Suppressor macrophage treated with lipopolysaccharide for 1 hour (primary cell): Measurements from ENCODE around the gene KSR2.

Experiments
- DNase-seq, 3 donors: peaks; one replicate each; pipeline ENCODE4 v3.0.0-alpha.2; 2020 to 2022

KSR2 gene

DNA sequence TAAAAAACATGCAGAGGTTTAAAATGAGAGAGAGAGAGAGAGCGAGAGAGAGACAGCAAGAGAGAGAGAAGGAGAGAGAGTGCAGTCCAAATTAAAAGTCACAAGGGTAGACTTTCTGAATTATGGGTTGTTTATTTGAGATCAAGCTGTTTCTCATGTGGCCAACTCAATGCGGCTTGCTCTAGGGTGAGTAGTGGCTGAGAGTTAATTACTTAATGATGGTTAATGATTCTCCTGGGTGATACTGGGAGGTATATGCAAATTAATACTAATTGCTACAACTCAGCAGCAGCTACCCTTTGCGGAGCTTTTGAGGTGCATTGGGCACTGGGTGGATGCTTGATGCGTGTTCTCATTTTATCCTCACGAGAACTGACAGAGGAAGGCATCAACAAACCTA, 485.3 kb downstream of the KSR2 start:
- no peak for DNase-seq

DNA sequence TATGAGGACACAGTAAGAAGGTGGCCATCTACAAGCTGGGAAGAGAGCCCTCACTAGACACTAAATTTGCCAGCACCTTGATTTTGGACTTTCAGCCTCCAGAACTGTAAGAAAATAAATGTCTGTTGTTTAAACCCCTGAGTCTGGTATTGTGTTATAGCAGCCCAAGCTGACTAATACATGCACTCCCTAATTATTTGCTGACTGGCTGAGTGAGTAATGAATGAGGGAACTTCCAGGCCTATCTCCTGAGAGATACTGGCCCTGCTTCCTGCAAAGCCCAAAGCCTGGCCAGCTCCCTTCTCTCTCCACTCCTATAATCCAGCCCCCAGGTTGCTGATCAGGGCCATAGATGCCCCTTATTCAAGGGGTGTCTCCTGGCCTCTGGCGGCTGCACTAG, 487.3 kb downstream of the KSR2 start:
- peak in 2 of 3 donors; percentile 20 to 22 for DNase-seq

DNA sequence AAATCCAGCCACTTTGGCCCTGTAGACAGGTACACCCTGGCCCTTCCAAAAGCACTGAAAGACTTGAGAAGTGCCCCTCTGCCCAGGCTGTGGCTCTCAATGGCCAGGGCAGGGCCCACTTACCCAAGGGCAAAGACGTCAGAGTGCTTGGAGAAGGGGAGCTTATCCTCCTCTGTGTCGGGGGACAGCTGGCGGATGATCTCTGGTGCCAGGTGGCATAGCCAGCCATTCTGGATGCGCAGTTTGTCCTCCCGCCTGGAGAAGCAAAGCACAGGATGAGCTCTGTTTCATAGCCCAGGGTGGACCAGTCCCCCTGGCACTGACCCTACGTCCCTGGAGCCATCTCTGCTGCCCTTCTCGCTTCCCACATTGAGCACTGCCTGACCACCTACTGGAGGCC, 492.4 kb downstream of the KSR2 start:
- DNase-seq, result no peak

DNA sequence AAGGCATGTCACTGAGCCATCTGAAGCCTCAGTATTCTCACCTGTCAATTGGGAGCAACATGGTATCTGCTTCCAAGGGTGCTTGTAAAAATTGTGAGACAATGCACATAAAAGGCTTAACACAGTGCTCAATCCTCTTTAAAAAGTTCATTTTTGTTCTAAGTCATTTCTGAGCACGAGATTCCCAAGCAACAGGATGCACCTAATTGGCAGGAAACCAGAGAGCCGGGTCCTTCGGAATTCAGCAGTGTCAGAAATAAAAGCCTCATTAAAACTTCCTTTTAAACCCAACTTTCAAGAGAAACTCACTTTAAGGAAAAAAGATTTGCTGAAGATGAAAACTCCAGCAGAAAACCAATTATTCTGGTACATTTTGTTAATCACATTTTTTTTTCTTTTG, 494.9 kb downstream of the KSR2 start:
- DNase-seq, result no peak

DNA sequence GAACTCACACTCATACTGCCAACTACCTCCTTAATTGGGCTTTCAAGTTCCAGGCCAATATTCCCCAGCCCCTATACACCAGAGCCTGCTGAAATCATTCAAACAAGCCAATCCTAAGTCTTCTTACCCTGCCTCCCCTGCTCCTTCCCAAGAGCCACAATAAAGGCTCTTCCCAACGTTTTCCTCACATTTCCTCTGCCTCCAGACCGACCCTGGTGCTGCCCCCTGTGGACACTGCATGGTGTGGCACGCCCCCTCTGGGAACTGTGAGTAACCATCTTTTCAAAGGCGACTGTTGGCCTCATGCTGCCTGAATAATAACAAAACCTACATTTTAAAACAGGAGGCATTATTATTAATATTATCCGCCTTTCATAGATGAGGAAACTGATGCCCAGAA, 495.8 kb downstream of the KSR2 start:
- peak in 2 of 3 donors; percentile 13 to 24 for DNase-seq

DNA sequence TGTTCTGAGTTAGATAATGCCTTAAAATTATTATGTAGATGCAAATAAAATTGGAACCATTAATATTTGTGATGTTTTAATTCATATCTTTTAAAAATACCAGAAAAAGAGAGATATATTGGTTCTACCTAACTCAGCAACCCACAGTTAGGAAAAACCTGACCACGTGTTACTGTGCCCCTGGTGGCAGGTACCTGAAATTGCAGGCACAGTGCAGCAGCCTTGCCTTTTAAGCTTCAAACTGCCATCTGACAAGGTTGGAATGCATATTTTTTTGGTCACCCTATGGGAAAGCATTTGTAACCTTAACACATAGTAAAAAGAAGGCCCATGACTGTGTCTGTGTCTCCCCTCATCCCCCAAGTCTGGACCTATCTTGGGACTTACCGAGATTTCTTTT, 498.0 kb downstream of the KSR2 start:
- peak in 2 of 3 donors; percentile 14 to 36 for DNase-seq

DNA sequence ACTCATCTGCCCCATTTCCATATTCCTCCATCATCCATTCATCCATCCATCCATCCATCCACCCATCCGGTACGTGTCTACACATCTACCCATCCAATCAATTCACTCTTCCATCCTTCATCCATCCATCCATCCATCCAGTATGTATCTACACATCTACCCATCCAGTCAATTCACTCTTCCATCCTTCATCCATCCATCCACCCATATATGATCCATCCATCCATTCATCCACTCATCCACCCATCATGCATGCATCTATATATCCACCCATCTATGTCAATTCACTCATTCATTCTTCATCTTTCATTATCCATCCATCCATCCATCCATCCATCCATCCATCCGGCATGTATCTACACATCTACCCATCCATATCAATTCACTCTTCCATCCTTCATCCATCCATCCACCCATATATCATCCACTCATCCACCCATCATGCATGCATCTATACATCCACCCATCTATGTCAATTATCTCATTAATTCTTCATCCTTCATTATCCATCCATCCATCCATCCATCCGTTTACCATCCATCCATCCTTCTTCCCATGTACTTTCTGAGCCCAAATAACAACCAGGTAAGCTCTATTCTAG, 498.8 kb downstream of the KSR2 start:
- DNase-seq, result no peak

DNA sequence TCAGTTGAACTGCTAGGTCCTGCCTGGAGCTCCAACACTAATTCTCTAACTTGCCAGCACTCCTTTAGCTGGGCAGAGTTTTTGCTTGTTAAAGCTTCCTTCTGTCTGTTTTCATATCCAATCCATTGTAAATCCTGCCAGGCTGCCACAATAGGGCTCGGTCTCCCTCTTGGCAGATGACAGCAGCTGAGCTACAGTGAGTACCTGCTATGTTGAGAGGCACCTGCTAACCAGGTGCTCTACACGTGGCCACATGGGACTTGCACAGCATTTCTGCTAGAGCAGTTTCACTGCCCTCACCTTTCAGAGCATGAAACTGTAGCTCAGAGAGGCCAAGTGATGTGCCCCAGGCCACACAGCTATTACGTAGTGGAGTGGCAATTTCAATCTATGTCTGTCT, 500.8 kb downstream of the KSR2 start:
- DNase-seq, result no peak

DNA sequence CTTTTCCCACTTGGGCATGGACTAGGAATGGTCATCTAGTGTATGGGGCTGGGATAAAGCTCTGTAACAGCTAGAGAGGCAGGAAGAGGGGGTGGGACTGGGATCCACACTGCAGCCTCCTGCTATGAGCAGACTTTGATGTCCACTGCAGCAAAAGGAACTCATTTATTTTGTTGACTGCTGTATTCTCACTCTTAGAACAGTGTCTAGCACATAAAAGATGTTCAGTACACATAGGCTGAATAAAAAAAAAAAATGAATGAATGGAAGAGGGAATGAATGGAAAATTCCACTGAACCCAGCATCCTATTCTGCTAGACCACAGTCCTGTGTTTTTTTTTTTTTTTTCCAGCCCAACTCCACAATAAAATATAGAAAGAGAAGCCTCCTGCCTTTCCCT, 501.2 kb downstream of the KSR2 start:
- no peak for DNase-seq

DNA sequence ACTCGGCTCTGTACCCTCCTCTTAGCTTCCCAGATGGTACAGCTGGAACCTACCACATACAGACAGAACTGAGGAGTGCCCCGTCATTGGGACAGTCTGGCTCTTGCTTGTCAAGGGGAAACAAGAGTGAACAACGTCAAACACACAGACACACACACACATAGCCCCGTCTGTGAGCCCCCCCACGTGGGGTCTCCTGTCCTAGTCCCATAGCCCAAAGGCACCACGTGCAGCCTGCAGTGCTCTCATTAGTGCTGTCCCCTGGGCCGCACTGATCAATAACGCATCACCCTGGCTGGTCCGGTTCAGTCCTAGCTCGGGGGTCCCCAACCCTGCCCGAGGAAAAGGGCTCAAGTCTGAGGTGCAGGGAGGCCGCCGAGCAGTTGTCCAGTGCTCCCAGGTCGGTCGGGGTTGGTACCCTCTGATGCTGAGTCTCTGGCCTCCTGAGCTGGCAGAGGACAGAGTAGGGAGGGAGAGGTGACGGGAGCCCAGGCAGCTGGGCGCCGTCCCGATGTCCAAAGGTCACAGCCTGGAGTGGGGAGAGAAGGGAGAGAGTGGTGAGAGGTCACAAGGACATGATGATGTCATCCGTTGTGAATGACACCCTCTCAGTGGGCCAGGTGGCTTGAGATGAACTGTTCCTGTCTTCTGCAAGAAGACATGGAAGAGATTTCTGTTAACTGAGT, 502.0 kb downstream of the KSR2 start:
- no peak for DNase-seq

DNA sequence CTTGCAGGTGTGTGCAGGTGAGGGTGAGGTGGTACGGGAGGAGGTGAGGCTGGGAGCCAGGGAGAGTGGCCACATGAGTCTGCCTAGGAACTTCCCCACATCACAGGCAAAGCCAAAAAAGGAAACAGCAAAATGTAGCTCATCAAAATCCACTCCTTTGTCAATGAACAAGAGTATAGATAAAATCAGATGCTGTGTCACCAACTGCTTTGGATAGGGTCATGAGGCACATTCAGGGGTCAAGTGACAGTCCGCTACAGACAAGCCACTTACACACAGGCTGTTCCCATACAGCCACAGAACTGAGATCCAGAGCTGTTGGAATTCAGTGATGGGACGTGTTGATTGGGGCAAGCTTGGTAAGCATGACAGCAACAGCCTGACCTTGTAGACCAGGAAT, 507.1 kb downstream of the KSR2 start:
- no peak for DNase-seq

DNA sequence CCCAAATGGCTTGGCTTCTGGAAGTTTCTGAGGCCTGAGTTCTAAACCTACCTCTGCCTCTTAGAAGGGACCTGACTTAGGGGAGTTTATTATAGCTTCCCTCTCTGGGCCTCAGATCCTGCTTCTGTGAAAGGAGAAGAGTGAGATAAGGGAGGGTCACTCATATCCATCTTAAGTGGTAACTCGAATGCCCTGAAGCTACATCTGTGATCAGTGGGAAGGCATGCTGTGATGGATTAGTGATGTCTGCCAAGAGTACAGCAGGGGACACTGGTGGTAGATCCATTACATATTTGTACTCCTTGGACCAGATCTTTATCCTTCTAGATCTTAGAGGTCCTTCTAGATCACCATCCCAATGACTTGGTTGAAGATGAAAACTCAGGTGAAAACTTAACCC, 509.6 kb downstream of the KSR2 start:
- DNase-seq, result no peak

DNA sequence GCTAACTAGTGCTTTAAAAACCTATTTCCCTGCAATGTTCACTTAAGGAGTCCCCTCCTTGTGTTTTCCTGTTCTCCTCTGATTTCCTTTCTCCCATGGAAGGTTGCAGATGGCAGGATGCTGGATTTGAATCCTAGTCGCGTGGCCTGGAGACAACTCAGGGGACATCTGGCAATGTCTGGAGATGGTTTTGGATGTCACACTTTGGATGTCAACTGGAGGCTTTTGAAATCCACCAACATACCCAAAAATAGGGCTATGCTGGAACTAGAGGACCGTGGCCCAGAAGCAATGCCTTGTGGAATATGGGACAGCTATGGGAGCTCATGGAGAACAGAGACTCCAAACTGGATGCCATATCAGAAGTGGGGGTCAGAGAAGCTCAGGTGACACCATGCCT, 511.6 kb downstream of the KSR2 start:
- DNase-seq, result no peak

DNA sequence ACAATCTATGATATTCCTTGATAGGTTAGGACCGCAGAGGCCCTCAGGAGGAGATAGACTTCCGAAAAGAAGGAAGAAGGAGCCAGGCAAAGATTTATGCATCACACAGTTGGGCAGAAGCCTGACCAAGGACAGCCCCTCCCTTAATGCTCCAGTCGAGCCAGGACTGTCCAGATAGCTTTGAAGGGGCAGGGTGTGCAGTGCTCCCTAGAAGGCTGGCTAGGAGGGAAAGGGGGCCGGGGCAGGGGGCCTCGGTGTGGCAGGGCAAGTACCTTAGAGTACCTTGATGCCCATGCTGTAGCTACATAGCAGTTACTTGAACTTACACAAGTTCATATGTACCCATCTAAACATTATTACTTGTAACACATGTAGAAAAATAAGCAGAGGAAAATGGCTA, 512.7 kb downstream of the KSR2 start:
- no peak for DNase-seq

DNA sequence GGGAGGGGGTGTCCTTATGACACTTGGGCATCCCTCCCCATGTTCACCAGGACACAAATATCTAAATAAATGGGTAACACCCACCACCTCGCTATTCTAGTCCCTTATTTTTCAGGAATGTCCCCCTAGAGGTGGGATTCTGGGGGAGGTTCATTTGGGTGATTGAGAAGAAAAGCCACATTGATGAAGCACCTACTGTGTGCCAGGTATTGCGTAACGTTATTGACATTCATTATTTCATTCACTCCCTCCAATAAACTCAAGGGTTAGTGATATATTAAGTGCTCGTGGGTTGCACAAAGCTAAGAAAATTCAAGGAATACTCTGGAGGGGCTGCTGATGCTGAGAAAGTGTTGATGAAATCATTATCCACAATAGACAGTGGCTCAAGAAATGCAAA, 514.8 kb downstream of the KSR2 start:
- no peak for DNase-seq

DNA sequence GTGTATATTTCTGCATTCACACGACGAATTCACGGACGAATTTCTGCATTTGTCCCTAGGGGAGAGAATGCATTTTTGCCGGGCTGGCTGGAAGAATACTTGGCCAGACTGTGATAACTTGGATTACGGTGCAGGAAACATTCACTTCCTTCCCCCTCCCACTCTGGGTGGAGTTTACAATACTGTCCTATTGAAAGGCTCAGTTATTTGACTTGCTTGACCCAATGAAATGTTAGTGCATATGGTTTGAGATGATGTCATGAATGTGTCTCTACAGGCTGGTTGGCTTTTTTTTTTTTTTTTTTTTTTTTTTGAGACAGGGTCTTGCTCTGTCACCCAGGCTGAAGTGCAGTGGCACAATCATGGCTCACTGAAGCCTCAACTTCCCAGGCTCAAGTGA, 516.7 kb downstream of the KSR2 start:
- DNase-seq, result no peak

DNA sequence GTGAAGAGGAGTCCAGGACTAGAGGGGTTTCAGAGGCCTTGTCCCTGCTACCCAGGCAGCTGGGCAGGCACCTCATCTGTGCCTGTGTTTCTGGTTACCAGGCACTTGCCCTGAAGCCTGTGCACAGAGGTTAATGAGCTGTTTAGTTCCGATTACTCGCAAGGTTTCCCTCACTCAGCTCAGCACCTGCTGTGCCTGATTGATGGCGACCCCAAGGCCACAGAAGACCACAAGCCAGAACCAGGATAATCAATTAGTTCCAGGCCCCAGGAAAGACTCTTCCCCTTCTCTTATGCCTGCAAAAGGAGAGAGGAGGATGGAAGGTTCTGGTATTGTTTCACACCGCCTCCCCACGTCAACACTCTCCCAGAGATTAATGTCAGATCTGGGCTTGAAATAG, 518.6 kb downstream of the KSR2 start:
- DNase-seq, result no peak

DNA sequence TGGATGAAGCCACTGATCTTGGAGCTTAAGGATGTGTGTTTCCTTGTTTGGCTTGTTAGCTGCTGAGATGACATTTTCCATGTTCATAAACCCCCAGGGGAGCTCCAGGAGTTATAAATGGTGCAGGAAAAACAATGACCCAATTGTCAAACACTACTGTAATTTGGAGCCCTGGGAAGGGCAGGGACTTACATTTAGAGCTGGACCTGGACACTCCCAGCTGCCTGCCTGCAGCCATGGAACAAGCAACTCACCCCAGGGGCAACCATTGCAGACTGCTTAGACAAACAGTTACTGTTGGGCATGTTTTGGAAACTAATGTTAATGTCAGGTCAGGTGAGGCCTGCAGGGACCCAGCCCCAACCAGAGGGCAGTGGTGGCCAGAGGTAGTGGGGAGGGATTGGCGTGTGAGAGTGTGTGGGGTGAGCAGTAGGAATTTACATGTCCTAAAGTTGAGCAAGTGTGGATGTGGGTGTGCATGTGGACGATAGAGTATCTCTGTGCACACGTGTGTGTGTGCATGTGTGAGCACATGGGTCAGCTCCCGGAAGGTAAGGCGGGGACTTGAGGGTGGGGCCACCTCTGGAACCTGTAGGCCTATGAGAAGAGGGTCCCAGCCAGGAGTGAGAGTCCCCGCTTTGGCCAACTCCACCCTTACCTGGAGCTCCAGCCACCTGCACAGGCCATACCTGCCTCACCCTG, 521.0 kb downstream of the KSR2 start:
- no peak for DNase-seq

DNA sequence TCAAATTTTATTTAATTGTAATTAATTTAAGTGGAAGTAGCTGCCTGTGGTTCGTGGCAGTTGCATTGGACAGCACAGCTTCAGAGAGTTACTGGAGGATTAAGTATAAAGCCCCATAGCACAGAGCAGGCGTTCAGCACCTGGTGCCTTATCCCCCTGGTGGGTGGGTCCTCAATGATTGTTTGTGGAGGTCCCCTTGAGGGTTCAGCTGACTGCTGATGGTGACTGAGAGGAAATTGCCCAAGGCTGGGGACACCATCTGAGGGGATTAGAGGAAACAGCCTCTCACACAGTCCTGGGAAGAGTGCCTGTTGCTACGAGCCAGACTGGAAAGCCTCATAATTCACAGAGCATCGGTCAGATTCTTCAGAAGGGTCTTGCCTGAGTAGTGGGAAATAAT, 524.0 kb downstream of the KSR2 start:
- no peak for DNase-seq

DNA sequence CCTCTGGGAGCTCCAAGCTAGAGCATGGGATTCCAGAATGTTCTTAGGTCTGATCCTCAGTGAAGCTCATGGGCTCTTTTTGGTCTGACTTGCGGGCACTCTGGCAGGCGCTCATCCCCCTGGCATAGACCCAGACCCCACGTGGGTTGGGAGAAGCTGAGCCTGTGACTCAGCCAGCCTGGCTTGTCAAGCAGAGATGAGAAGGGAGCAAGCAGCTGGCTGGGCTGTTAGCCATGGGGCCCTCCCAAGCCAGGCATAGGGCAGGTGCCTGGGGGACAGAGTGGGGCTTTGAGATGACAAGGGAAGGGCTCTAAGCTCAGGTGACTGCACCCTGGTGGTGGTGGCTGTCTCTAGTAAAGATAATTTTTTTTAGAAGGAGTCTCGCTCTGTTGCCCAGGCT, 527.0 kb downstream of the KSR2 start:
- no peak for DNase-seq

DNA sequence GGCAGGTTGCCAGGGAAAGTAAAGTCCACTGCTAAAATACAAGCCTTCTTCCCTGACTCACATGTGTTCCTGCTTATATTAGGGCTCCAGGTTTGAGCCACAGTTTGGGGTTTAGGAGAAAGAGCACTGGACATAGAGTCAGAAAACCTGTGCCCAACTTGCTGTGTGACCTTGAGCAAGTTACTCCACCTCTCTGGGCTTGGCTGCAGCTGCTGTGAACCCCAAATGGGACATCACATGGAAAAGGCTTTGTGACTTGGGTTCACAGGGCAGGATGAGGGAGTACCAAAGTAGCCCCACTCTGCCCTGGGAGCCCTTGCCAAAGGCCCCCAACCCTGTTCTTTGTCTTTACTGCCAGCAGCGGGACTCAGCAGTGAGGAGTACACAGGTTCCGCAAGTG, 528.4 kb downstream of the KSR2 start:
- DNase-seq, result no peak

DNA sequence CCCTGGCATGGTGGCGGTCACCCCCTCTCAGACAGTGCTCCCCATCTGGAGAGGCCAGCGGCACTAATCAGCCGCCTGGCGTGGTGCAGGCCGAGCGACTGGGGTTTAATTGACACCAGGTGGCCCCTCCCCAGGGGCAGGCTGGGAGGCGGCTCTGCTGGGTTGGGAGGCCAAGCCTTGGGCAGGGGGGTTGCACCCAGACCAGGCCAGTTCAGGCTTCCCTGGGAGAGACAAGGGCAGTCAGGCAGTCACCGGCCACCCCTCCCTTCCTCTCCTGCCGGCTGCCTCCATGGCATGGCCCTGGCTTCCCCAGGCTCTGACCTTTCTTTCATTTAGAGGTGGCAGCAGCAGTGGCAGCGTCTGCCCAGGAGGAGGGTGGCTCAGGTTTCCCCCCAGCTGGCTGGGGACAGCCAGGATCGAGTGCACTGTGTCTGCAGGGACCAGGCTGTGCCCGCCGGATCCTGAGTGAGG, 529.2 kb downstream of the KSR2 start:
- DNase-seq, result no peak

DNA sequence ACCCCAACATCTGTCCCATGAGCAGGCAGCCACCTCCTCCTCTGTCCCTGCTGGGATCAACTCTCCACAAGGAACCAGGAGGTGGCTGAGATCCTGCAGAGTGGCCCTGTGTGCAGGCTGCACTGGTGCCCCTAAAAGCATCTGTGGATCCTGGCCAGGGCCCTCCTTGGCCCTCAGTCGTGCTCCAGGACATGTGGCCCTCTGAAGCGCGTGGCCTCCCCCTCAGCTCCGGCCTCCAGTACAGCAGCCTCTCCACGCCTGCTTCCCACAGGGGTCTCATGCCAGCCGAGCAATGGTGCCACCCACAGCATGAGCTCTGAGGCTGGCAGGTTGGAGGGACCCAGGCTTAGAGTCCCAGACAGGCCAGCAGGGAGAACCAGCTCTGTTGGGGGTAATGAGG, 530.0 kb downstream of the KSR2 start:
- DNase-seq, result no peak

DNA sequence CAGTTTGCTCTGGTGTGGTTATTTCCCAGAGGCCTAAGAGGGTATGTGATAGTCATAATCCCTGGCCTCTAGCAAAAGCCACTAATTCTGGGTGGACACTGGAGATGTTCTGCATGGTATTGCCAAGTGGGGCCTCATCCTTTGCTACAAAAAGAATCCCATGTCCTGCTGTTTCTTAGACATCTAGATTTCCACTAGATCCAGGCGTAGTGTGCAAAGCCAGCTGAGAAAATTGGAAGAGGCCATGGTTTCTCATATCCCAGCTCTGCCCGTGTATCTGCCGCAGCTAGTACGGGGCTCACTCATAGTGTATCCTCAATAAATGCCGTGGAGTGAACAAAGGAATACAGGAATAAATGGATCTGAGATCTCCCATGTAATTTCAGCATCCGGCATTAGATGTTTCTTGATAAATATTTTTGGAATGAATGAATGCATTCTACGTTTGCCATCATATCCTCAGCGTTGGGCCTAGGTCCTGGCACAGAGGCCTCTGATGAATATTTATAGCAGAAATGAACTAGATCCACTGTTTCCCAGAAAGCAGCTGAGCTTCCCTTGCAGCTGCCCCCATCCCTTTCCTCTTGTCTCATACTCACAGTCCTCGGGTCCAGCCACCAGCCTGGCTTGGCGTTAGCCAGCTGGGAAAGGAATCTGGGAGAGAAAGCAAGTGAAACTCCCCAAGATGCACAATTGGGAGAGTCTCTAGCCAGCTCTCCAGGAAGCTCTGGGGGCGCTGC, 531.1 kb downstream of the KSR2 start:
- DNase-seq, result no peak
